NCI-H1930 (cell line): Measurements from ENCODE around the gene DPYD.

Experiments used
- DNase-seq, 2 experiments: peaks; one replicate each; lab custom pipeline; 2025; lab: John Stamatoyannopoulos, UW

The DPYD gene

GRCh38 chr1:97044159-97044760 is 876.6 kb downstream of the DPYD start:
- no peak for DNase-seq

GRCh38 chr1:97042551-97042950 is 878.3 kb downstream of the DPYD start:
- no peak for DNase-seq

- no peak for DNase-seq
These were observed 879.8 kb downstream of the DPYD start for GRCh38 chr1:97041026-97041425.

GRCh38 chr1:97038410-97038809 is 882.4 kb downstream of the DPYD start:
- no peak for DNase-seq

GRCh38 chr1:97034651-97035050 is 886.2 kb downstream of the DPYD start:
- DNase-seq: no peak

- DNase-seq: no peak
These were observed 886.9 kb downstream of the DPYD start for GRCh38 chr1:97033949-97034348.
